ENCODE measurements around the gene TDRD6. TPM values are rescaled to one million over a fixed set of nuclear protein-coding genes. Genes with fewer than 3 reads are reported as not detected.
"Not testable (repeated sequence)": the region's sequence is repeated elsewhere in the genome, so short reads cannot be mapped to it uniquely, and the experiment has no call there.

TDRD6 gene
- total RNA-seq, 2 donors from 2014 or later, result 0.91 to 13.0 TPM

GRCh38 chr6:46645265-46645664 is 42.4 kb upstream of the TDRD6 start:
- no peak for DNase-seq (ENCODE audit: low spot score)
- H3K4me1 ChIP-seq (replicated peaks), result no peaks in the 10 kb centered on the region
- no peak overlapping the region for H3K4me3 ChIP-seq
- 82% methylated on average over 1 of the region's 1 CpG for WGBS
- no peaks in the 10 kb centered on the region for H3K36me3 ChIP-seq
- intact Hi-C loops (cut with DNase I), result no loop called here
- no peaks in the 10 kb centered on the region for H3K27me3 ChIP-seq (replicated peaks; ENCODE audit: insufficient read depth)
- TF ChIP-seq POLR2AphosphoS5 (IDR thresholded peaks at IDR 0.05), result no peak
- H3K27ac ChIP-seq, result no peak overlapping the region
- no peaks in the 10 kb centered on the region for H3K9me3 ChIP-seq

- H3K36me3 ChIP-seq; H3K4me1 ChIP-seq (replicated peaks); DNase-seq (ENCODE audit: low spot score); H3K9me3 ChIP-seq; H3K27me3 ChIP-seq (replicated peaks; ENCODE audit: insufficient read depth); H3K4me3 ChIP-seq; H3K27ac ChIP-seq; intact Hi-C loops (cut with DNase I): not testable (repeated sequence)
- 88% methylated on average over 3 of the region's 4 CpGs for WGBS
Observed at GRCh38 chr6:46648108-46648507, 39.6 kb upstream of the TDRD6 start.

GRCh38 chr6:46648869-46649492 is 38.7 kb upstream of the TDRD6 start:
- intact Hi-C loops (cut with DNase I), result no loop called here
- H3K4me1 ChIP-seq (replicated peaks), result no peaks in the 10 kb centered on the region
- no peaks in the 10 kb centered on the region for H3K27me3 ChIP-seq (replicated peaks; ENCODE audit: insufficient read depth)
- no peak overlapping the region for H3K4me3 ChIP-seq
- DNase-seq (ENCODE audit: low spot score), result no peak
- peak; percentile 53 for TF ChIP-seq POLR2AphosphoS5 (IDR thresholded peaks at IDR 0.05)
- no peak for TF ChIP-seq POLR2A (IDR thresholded peaks at IDR 0.05)
- no peak overlapping the region for H3K27ac ChIP-seq
- 67% methylated on average over 5 of the region's 5 CpGs for WGBS
- H3K36me3 ChIP-seq, result no peaks in the 10 kb centered on the region
- no peaks in the 10 kb centered on the region for H3K9me3 ChIP-seq

GRCh38 chr6:46651006-46651405 is 36.7 kb upstream of the TDRD6 start:
- peak overlapping the region; percentile 92 to 96 for H3K27ac ChIP-seq
- no peak for TF ChIP-seq CTCF (IDR thresholded peaks at IDR 0.05)
- TF ChIP-seq POLR2A (IDR thresholded peaks at IDR 0.05), result no peak
- no peak for TF ChIP-seq POLR2AphosphoS5 (IDR thresholded peaks at IDR 0.05)
- WGBS, result 28% methylated on average over 1 of the region's 1 CpG
- peak overlapping the region; percentile 81 to 96 for H3K4me3 ChIP-seq
- no peaks in the 10 kb centered on the region for H3K36me3 ChIP-seq
- intact Hi-C loops (cut with DNase I), result no loop called here
- no peak for DNase-seq (ENCODE audit: low spot score)
- H3K4me1 ChIP-seq (replicated peaks), result no peaks in the 10 kb centered on the region
- no peaks in the 10 kb centered on the region for H3K9me3 ChIP-seq
- H3K27me3 ChIP-seq (replicated peaks; ENCODE audit: insufficient read depth), result no peaks in the 10 kb centered on the region

- Histone ChIP-seq H3K27ac (peak overlapping the region; percentile 92 to 96), H3K4me1 (replicated peaks) (no peaks in the 10 kb centered on the region), H3K36me3 (no peaks in the 10 kb centered on the region), H3K9me3 (no peaks in the 10 kb centered on the region), H3K4me3 (peak overlapping the region; percentile 81 to 96), H3K27me3 (replicated peaks; ENCODE audit: insufficient read depth) (no peaks in the 10 kb centered on the region)
- 5% methylated on average over 8 of the region's 8 CpGs for WGBS
- intact Hi-C loops (cut with DNase I), result no loop called here
- DNase-seq (ENCODE audit: low spot score), result no peak
- peak; percentile 25 for TF ChIP-seq POLR2AphosphoS5 (IDR thresholded peaks at IDR 0.05)
- no peak for TF ChIP-seq CTCF (IDR thresholded peaks at IDR 0.05)
Observed at GRCh38 chr6:46651816-46652215, 35.9 kb upstream of the TDRD6 start.

GRCh38 chr6:46652232-46652602 is 35.5 kb upstream of the TDRD6 start:
- Histone ChIP-seq H3K36me3 (no peaks in the 10 kb centered on the region), H3K9me3 (no peaks in the 10 kb centered on the region), H3K4me3 (peak overlapping the region; percentile 81 to 96), H3K27ac (peak overlapping the region; percentile 92 to 96), H3K4me1 (replicated peaks) (no peaks in the 10 kb centered on the region), H3K27me3 (replicated peaks; ENCODE audit: insufficient read depth) (no peaks in the 10 kb centered on the region)
- WGBS, result 2% methylated on average over 6 of the region's 6 CpGs
- no peak for TF ChIP-seq POLR2AphosphoS5 (IDR thresholded peaks at IDR 0.05)
- no peak for TF ChIP-seq CTCF (IDR thresholded peaks at IDR 0.05)
- no peak for TF ChIP-seq POLR2A (IDR thresholded peaks at IDR 0.05)
- intact Hi-C loops (cut with DNase I), result no loop called here
- no peak for DNase-seq (ENCODE audit: low spot score)
